ENCODE data around the gene KIF26B. TPM values are rescaled to one million over a fixed set of nuclear protein-coding genes. Genes with fewer than 3 reads are reported as not detected.
"Not testable (repeated sequence)": the region's sequence is repeated elsewhere in the genome, so short reads cannot be mapped to it uniquely, and the experiment has no call there.

The KIF26B gene
- total RNA-seq, 2 experiments from 2014 or later, result 0.60 to 0.84 TPM

GRCh38 chr1:245401881-245402587 is 247.2 kb downstream of the KIF26B start:
- Mint-ChIP-seq H3K4me1 (no peaks in the 10 kb centered on the region), H3K36me3 (no peaks in the 10 kb centered on the region), H3K9me3 (no peaks in the 10 kb centered on the region), H3K27ac (no peak overlapping the region), H3K27me3 (peaks cover 4% of the 10 kb centered on the region), H3K4me3 (no peak overlapping the region)
- DNase-seq, result no peak

DNA sequence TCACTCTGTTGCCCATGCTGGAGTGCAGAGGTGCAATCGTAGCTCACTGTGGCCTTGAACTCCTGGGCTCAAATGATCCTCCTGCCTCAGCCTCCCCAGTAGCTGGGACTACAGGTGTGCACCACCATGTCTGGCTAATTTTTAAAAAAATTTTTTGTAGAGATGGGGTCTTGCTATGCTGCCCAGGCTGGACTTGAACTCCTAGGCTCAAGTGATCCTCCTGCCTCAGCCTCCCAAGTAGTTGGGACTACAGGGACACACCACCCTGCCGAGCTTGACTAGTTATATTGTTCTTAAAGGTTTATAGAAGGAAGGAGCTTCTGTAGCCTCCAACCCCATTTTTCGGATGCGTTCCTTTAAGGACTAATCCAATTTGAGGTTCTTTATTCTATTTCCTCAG is 248.2 kb downstream of the KIF26B start:
- not testable (repeated sequence) for DNase-seq, H3K36me3 Mint-ChIP-seq, H3K27ac Mint-ChIP-seq, H3K27me3 Mint-ChIP-seq, H3K9me3 Mint-ChIP-seq, H3K4me3 Mint-ChIP-seq, H3K4me1 Mint-ChIP-seq

- H3K4me1 Mint-ChIP-seq, result no peaks in the 10 kb centered on the region
- H3K9me3 Mint-ChIP-seq, result no peaks in the 10 kb centered on the region
- no peak overlapping the region for H3K4me3 Mint-ChIP-seq
- H3K27me3 Mint-ChIP-seq, result no peaks in the 10 kb centered on the region
- no peaks in the 10 kb centered on the region for H3K36me3 Mint-ChIP-seq
- H3K27ac Mint-ChIP-seq, result no peak overlapping the region
- no peak for DNase-seq
Measured at GRCh38 chr1:245404527-245404926, 249.7 kb downstream of the KIF26B start.

DNA sequence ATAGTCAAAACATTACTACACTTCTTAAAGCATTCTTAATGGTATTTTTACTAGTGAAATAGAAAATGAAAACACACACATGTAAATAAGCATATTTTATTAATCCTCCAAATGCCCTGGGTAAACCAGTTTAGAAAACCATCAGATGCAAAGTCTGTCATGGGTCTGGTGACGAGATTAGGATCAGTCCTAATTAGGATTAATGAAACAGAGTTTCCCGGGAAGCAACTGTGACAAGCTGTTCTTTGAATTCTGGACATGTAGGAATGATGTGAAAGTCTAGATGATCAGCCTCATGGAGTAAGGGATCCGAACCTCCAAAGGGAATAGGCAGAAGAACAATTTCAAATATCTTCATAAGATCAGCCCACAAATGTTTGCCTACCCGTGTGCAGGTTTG is 250.2 kb downstream of the KIF26B start:
- no peak overlapping the region for H3K27ac Mint-ChIP-seq
- no peak for DNase-seq
- no peaks in the 10 kb centered on the region for H3K36me3 Mint-ChIP-seq
- H3K27me3 Mint-ChIP-seq, result no peaks in the 10 kb centered on the region
- H3K9me3 Mint-ChIP-seq, result no peaks in the 10 kb centered on the region
- H3K4me1 Mint-ChIP-seq, result no peaks in the 10 kb centered on the region
- no peak overlapping the region for H3K4me3 Mint-ChIP-seq

GRCh38 chr1:245406426-245406825 is 251.6 kb downstream of the KIF26B start:
- no peak for DNase-seq
- Mint-ChIP-seq H3K36me3 (no peaks in the 10 kb centered on the region), H3K27me3 (no peaks in the 10 kb centered on the region), H3K4me1 (no peaks in the 10 kb centered on the region), H3K27ac (no peak overlapping the region), H3K9me3 (no peaks in the 10 kb centered on the region), H3K4me3 (no peak overlapping the region)

DNA sequence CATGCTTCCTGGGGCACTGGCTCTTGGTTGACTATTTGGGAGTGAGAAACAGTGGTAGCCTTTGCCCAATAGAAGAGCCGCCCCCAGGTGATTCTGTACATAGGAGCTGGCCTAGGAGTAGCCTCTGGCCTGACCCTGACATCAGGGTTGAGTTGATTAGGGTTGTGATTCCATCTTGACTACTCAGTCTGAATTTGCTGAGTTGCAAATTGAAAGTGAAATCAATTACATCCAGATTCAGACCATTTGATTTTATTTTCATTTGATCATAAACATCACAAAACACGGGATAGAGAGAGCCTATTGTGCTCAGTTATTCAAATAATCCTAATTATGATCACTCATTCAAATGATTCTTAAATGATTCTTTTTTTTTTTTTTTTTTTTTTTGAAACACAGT is 253.2 kb downstream of the KIF26B start:
- no peak overlapping the region for H3K4me3 Mint-ChIP-seq
- no peaks in the 10 kb centered on the region for H3K36me3 Mint-ChIP-seq
- no peaks in the 10 kb centered on the region for H3K9me3 Mint-ChIP-seq
- no peak overlapping the region for H3K27ac Mint-ChIP-seq
- no peak for DNase-seq
- H3K4me1 Mint-ChIP-seq, result no peaks in the 10 kb centered on the region
- H3K27me3 Mint-ChIP-seq, result no peaks in the 10 kb centered on the region

- no peak overlapping the region for H3K27ac Mint-ChIP-seq
- DNase-seq, result no peak
- no peaks in the 10 kb centered on the region for H3K27me3 Mint-ChIP-seq
- H3K4me3 Mint-ChIP-seq, result no peak overlapping the region
- no peaks in the 10 kb centered on the region for H3K4me1 Mint-ChIP-seq
- no peaks in the 10 kb centered on the region for H3K36me3 Mint-ChIP-seq
- H3K9me3 Mint-ChIP-seq, result no peaks in the 10 kb centered on the region
Measured at GRCh38 chr1:245409341-245410195, 254.8 kb downstream of the KIF26B start.

GRCh38 chr1:245411245-245412036 is 256.7 kb downstream of the KIF26B start:
- DNase-seq, result no peak
- no peak overlapping the region for H3K4me3 Mint-ChIP-seq

GRCh38 chr1:245412306-245412705 is 257.5 kb downstream of the KIF26B start:
- no peaks in the 10 kb centered on the region for H3K27me3 Mint-ChIP-seq
- no peaks in the 10 kb centered on the region for H3K4me1 Mint-ChIP-seq
- no peak overlapping the region for H3K4me3 Mint-ChIP-seq
- no peaks in the 10 kb centered on the region for H3K9me3 Mint-ChIP-seq
- H3K36me3 Mint-ChIP-seq, result no peaks in the 10 kb centered on the region
- H3K27ac Mint-ChIP-seq, result no peak overlapping the region
- no peak for DNase-seq

More at GRCh38 chr1:245411245-245412036, 256.7 kb downstream of the KIF26B start:
- no peaks in the 10 kb centered on the region for H3K4me1 Mint-ChIP-seq
- no peak overlapping the region for H3K27ac Mint-ChIP-seq
- no peaks in the 10 kb centered on the region for H3K9me3 Mint-ChIP-seq
- H3K36me3 Mint-ChIP-seq, result no peaks in the 10 kb centered on the region
- H3K27me3 Mint-ChIP-seq, result no peaks in the 10 kb centered on the region

DNA sequence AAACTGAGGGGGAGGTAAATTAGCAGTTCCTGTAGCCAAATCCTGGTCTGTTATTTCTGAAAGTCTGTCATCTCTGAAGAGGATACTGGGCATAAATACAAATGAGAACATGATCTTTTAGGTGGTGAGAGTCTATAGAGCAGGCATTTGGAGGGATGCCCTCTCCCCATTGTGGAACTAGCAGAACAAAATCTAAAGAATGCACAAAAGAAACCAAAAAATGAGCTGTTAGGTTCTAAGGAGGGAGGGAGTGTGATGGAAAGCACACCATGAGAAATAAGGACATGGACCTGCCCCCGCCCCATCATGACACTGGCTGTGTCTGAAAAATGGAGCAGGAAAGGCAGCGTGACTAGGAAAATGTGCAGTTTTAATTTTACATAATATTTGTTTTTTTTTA is 262.0 kb downstream of the KIF26B start:
- DNase-seq, result no peak
- no peaks in the 10 kb centered on the region for H3K36me3 Mint-ChIP-seq
- H3K27ac Mint-ChIP-seq, result no peak overlapping the region
- H3K4me3 Mint-ChIP-seq, result no peak overlapping the region
- H3K9me3 Mint-ChIP-seq, result no peaks in the 10 kb centered on the region
- H3K27me3 Mint-ChIP-seq, result no peaks in the 10 kb centered on the region
- H3K4me1 Mint-ChIP-seq, result no peaks in the 10 kb centered on the region

DNA sequence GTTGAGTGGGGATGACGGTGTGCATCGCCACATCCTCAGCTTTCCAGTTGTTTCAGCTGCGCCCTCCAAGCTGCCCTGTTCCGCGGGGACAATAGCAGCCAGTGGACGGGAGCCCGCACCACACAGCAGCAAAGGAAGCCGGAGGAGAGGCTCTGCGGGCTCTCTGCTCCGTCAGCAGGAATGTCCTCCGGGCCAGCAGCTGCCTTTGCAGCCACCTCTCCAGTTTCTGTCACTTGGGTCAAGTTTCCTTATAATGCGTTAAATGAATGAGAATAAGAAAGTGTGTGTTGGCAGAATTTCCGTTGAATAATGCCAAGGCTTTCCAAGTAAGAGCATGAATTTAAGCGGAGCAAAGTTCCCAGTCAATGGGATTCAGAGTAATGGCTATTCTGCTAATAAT is 263.3 kb downstream of the KIF26B start:
- no peaks in the 10 kb centered on the region for H3K9me3 Mint-ChIP-seq
- no peaks in the 10 kb centered on the region for H3K36me3 Mint-ChIP-seq
- H3K4me1 Mint-ChIP-seq, result no peaks in the 10 kb centered on the region
- no peak for DNase-seq
- no peak overlapping the region for H3K4me3 Mint-ChIP-seq
- no peak overlapping the region for H3K27ac Mint-ChIP-seq
- no peaks in the 10 kb centered on the region for H3K27me3 Mint-ChIP-seq

DNA sequence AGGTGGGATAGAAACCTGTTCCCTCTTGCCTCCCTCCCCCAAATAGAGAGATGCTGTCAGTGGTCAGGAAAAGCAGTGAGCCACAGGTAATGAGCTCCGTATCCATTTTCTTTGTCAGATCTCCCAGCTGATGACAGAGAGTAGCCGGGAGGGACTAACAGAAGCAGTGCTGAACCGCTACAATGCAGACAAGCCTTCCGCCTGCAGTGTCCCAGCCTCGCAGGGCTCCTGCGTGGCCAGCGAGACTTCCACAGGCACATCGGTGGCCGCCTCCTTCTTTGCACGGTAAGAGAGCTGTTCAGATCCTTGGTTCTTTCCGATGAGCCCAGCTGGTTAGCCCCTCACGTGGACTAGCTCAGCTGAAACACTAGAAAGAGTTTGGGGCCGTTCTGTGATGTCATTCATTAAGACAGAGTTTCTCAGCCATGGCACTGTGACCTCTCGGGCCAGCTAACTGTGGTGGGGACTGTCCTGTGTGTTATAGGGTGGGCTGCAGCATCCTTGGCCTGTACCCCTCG is 264.7 kb downstream of the KIF26B start:
- no peaks in the 10 kb centered on the region for H3K9me3 Mint-ChIP-seq
- no peak for DNase-seq
- no peak overlapping the region for H3K4me3 Mint-ChIP-seq
- no peak overlapping the region for H3K27ac Mint-ChIP-seq
- no peaks in the 10 kb centered on the region for H3K27me3 Mint-ChIP-seq
- no peaks in the 10 kb centered on the region for H3K4me1 Mint-ChIP-seq
- no peaks in the 10 kb centered on the region for H3K36me3 Mint-ChIP-seq

DNA sequence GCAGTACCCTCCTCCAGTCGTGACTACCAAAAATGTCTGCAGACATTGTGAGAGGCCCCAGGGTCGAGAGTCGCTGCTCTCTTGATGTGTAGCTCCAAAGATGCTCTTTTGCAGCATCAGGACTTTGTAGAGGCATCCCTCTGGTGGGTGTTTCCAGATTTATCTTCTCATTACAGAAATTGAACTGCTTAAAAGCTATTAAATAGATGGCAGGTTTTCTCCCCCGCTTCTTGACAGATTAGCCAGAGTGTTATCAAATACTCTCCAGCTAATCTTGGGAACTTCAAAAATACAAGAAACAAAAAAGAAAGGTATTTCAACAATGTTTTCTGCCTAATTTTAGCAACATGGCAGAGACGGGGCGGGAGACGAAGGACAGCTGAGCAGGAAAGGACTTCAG is 265.2 kb downstream of the KIF26B start:
- Mint-ChIP-seq H3K36me3 (no peaks in the 10 kb centered on the region), H3K27ac (no peak overlapping the region), H3K4me1 (no peaks in the 10 kb centered on the region), H3K9me3 (no peaks in the 10 kb centered on the region), H3K4me3 (no peak overlapping the region), H3K27me3 (no peaks in the 10 kb centered on the region)
- no peak for DNase-seq

DNA sequence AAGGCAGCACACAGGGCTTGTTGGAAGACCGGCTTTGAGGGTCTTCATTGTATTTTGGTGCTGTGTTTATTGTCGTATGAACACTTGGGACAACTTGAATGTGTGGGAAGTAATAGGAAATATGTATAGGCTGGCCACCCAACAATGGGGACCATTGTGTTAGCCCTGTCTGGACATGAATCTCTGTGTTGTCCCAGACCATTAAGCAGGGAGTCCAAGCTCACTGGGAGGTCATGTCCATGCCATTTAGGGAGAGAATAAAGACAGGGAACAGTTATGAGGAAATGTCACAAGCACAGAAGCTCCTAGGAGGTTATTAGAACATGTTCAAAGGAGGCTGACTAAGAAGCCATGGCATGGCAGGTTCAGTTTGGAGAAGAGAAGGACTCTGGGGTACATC is 266.1 kb downstream of the KIF26B start:
- Mint-ChIP-seq H3K27me3 (no peaks in the 10 kb centered on the region), H3K9me3 (no peaks in the 10 kb centered on the region)

GRCh38 chr1:245428681-245429080 is 273.9 kb downstream of the KIF26B start:
- Mint-ChIP-seq H3K36me3 (no peaks in the 10 kb centered on the region), H3K4me3 (no peak overlapping the region), H3K4me1 (no peaks in the 10 kb centered on the region), H3K27me3 (peaks cover 4% of the 10 kb centered on the region), H3K9me3 (no peaks in the 10 kb centered on the region), H3K27ac (no peak overlapping the region)
- DNase-seq, result no peak

More for the DNA sequence above, 266.1 kb downstream of the KIF26B start:
- DNase-seq, result no peak
- Mint-ChIP-seq H3K36me3 (no peaks in the 10 kb centered on the region), H3K27ac (no peak overlapping the region), H3K4me3 (no peak overlapping the region), H3K4me1 (no peaks in the 10 kb centered on the region)
